HG02973 (cell line): ENCODE results near the gene APOE.
"Not testable (repeated sequence)": the region's sequence is repeated elsewhere in the genome, so short reads cannot be mapped to it uniquely, and the experiment has no call there.

Experiments
- ATAC-seq: cut with Tn5 transposase; IDR thresholded peaks from one replicate; pipeline ENCODE4 v1.9.1; 2021; ENCODE audit warnings: moderate library complexity; ENCODE audit not compliant: unreplicated experiment

Gene APOE

GRCh38 chr19:44905437-44906160 is at the start of gene APOE:
Gene APOE (plus strand): TSS chr19:44905796. CDS start chr19:44906625, 829 bp downstream.
- no peak for ATAC-seq

GRCh38 chr19:44856421-44857083 is 49.0 kb upstream of the APOE start:
- no peak for ATAC-seq

GRCh38 chr19:44857837-44858236 is 47.8 kb upstream of the APOE start:
- ATAC-seq, result no peak

GRCh38 chr19:44861576-44861975 is 44.0 kb upstream of the APOE start:
- ATAC-seq, result not testable (repeated sequence)

- ATAC-seq, result no peak
Observed at GRCh38 chr19:44863990-44864389, 41.6 kb upstream of the APOE start.

- no peak for ATAC-seq
Observed at GRCh38 chr19:44865196-44865767, 40.3 kb upstream of the APOE start.

- no peak for ATAC-seq
Observed at GRCh38 chr19:44866664-44867063, 38.9 kb upstream of the APOE start.

- ATAC-seq, result no peak
Observed at GRCh38 chr19:44867578-44867977, 38.0 kb upstream of the APOE start.

- ATAC-seq, result no peak
Observed at GRCh38 chr19:44869733-44870470, 35.7 kb upstream of the APOE start.

- ATAC-seq, result no peak
Observed at GRCh38 chr19:44871809-44872208, 33.8 kb upstream of the APOE start.

- ATAC-seq, result no peak
Observed at GRCh38 chr19:44872661-44873060, 32.9 kb upstream of the APOE start.

- no peak for ATAC-seq
Observed at GRCh38 chr19:44874317-44874716, 31.3 kb upstream of the APOE start.

- ATAC-seq, result no peak
Observed at GRCh38 chr19:44875666-44876451, 29.7 kb upstream of the APOE start.

- ATAC-seq, result no peak
Observed at GRCh38 chr19:44876930-44877535, 28.6 kb upstream of the APOE start.

- ATAC-seq, result no peak
Observed at GRCh38 chr19:44878120-44878865, 27.3 kb upstream of the APOE start.

- no peak for ATAC-seq
Observed at GRCh38 chr19:44879309-44880065, 26.1 kb upstream of the APOE start.

GRCh38 chr19:44882063-44882462 is 23.5 kb upstream of the APOE start:
- ATAC-seq, result no peak

GRCh38 chr19:44882619-44883397 is 22.8 kb upstream of the APOE start:
- ATAC-seq, result not testable (repeated sequence)
